CD14-positive monocyte (primary cell): Measurements from ENCODE around the gene RBPMS2. TPM values are rescaled to one million over a fixed set of nuclear protein-coding genes. Genes with fewer than 3 reads are reported as not detected.

Source experiments
- DNase-seq, 3 donors: peaks; one replicate each; pipeline ENCODE4 v3.0.0-alpha.2; 2011 to 2022
- H2AFZ ChIP-seq: 2 replicates; pipeline ENCODE4 v1.6.0; 2012; ENCODE audit warnings: mild to moderate bottlenecking, low read depth, low read length, inconsistent platforms; ENCODE audit not compliant: insufficient read depth, poor library complexity, severe bottlenecking
- H3K27ac ChIP-seq, 2 donors: 1 replicate in 1 of 2; 2 replicates in 1 of 2; pipeline ENCODE4 v1.5.1; 2012 to 2013; ENCODE audit warnings: low read length in 2 of 2, control low read depth in 1 of 2, inconsistent platforms in 1 of 2, low read depth in 1 of 2, mild to moderate bottlenecking in 1 of 2
- H3K27me3 ChIP-seq, 2 donors: one replicate each; pipeline versions ENCODE4 v1.6.0 to v1.6.1; 2011 to 2013; ENCODE audit warnings: low read length in 2 of 2; ENCODE audit not compliant: control insufficient read depth in 2 of 2, insufficient read depth in 2 of 2
- H3K36me3 ChIP-seq, 2 donors: replicated peaks in 1 of 2; 1 replicate in 1 of 2; 2 replicates in 1 of 2; pipeline versions ENCODE4 v1.5.1 to v1.6.1; 2012 to 2013; ENCODE audit warnings: low read length in 2 of 2, control low read depth in 1 of 2, inconsistent platforms in 1 of 2, mild to moderate bottlenecking in 1 of 2; ENCODE audit not compliant: insufficient read depth in 2 of 2, control insufficient read depth in 1 of 2
- H3K4me1 ChIP-seq, 2 donors: 1 replicate in 1 of 2; 2 replicates in 1 of 2; pipeline versions ENCODE4 v1.5.1 to v1.6.1; 2012 to 2013; ENCODE audit warnings: low read length in 2 of 2, control low read depth in 1 of 2, inconsistent platforms in 1 of 2, mild to moderate bottlenecking in 1 of 2, moderate library complexity in 1 of 2; ENCODE audit not compliant: insufficient read depth in 2 of 2, control insufficient read depth in 1 of 2
- H3K4me2 ChIP-seq: replicated peaks from 2 replicates; pipeline ENCODE3; 2012; ENCODE audit warnings: low read length, moderate library complexity, mild to moderate bottlenecking; ENCODE audit not compliant: poor library complexity, severe bottlenecking; ENCODE audit errors: extremely low read depth
- H3K4me3 ChIP-seq, 3 experiments: fragments of 200-600 bp in 1 of 3; sonication (generic) in 1 of 3; replicated peaks in 1 of 3; 1 replicate in 2 of 3; 2 replicates in 1 of 3; pipeline ENCODE4 v1.5.1; 2011 to 2013; ENCODE audit warnings: low read length in 3 of 3, mild to moderate bottlenecking in 3 of 3, control low read depth in 2 of 3, low read depth in 2 of 3, inconsistent platforms in 1 of 3, moderate library complexity in 1 of 3
- H3K79me2 ChIP-seq: 2 replicates; pipeline ENCODE4 v1.6.0; 2012; ENCODE audit warnings: mild to moderate bottlenecking, control low read depth, inconsistent platforms, low read length, moderate library complexity; ENCODE audit not compliant: insufficient read depth
- H3K9ac ChIP-seq: 2 replicates; pipeline ENCODE4 v1.6.0; 2017; ENCODE audit warnings: low read length, mild to moderate bottlenecking; ENCODE audit not compliant: insufficient read depth, poor library complexity, severe bottlenecking
- H3K9me3 ChIP-seq, 2 donors: replicated peaks in 1 of 2; 1 replicate in 1 of 2; 2 replicates in 1 of 2; pipeline versions ENCODE4 v1.5.1 to v1.6.1; 2012 to 2013; ENCODE audit warnings: low read length in 2 of 2, control low read depth in 1 of 2; ENCODE audit not compliant: control insufficient read depth in 1 of 2, insufficient read depth in 1 of 2
- H4K20me1 ChIP-seq: 2 replicates; pipeline ENCODE4 v1.6.0; 2012; ENCODE audit warnings: mild to moderate bottlenecking, low read length, control low read depth, moderate library complexity; ENCODE audit not compliant: insufficient read depth
- H3K27ac Mint-ChIP-seq, 7 donors: one replicate each; pipeline ENCODE4 v1.8.0; 2020; ENCODE audit warnings: mild to moderate bottlenecking in 7 of 7, mixed read lengths in 7 of 7, moderate library complexity in 6 of 7, inconsistent platforms in 2 of 7
- H3K27me3 Mint-ChIP-seq, 3 donors: one replicate each; pipeline ENCODE4 v1.8.0; 2021 to 2022; ENCODE audit warnings: low read depth in 3 of 3, mild to moderate bottlenecking in 3 of 3, mixed read lengths in 3 of 3, moderate library complexity in 3 of 3, inconsistent platforms in 1 of 3
- H3K36me3 Mint-ChIP-seq, 2 donors: one replicate each; pipeline ENCODE4 v1.8.0; 2020; ENCODE audit warnings: mixed read lengths in 2 of 2, inconsistent platforms in 1 of 2, mild to moderate bottlenecking in 1 of 2
- H3K4me1 Mint-ChIP-seq: one replicate; pipeline ENCODE4 v1.8.0; 2020; ENCODE audit warnings: mild to moderate bottlenecking, mixed read lengths
- H3K4me3 Mint-ChIP-seq, 2 donors: one replicate each; pipeline ENCODE4 v1.8.0; 2020; ENCODE audit warnings: mild to moderate bottlenecking in 2 of 2, mixed read lengths in 2 of 2, moderate library complexity in 1 of 2
- H3K9me3 Mint-ChIP-seq, 7 donors: one replicate each; pipeline ENCODE4 v1.8.0; 2020 to 2022; ENCODE audit warnings: mixed read lengths in 7 of 7, mild to moderate bottlenecking in 6 of 7, moderate library complexity in 6 of 7, inconsistent platforms in 2 of 7
- WGBS: methylation state at CpG from one replicate; pipeline ENCODE4 v1.1.5; 2013; ENCODE audit warnings: missing lambda C conversion rate; ENCODE audit not compliant: insufficient coverage; 5-methylcytosine and 5-hydroxymethylcytosine counted together
- intact Hi-C, 2 donors: fragments of 100-400 bp; cut with micrococcal nuclease; formaldehyde crosslinking; loops; one replicate each; pipeline versions ENCODE4 v1.15.0 to v1.15.1; 2023
- polyA plus RNA-seq, 3 donors: library from polyadenylated mRNA; depleted of rRNA in 1 of 3; unstranded in 2 of 3; stranded (reverse) in 1 of 3; fragments of 300-500 nt in 2 of 3; fragments of >200 nt in 1 of 3; fragmentation: Illumina TruSeq in 2 of 3; gene quantifications; 1 replicate in 2 of 3; 2 replicates in 1 of 3; pipeline ENCODE4 v1.2.3, GENCODE V29; 2012 to 2021
- TF ChIP-seq, protein P1 (sequence below): fragments of 200-600 bp; IDR thresholded peaks from one replicate; pipeline ENCODE4 v1.8.0; 2022; ENCODE audit warnings: antibody characterized with exemption, mild to moderate bottlenecking

Gene RBPMS2
- polyA plus RNA-seq, 3 donors = not detected

DNA sequence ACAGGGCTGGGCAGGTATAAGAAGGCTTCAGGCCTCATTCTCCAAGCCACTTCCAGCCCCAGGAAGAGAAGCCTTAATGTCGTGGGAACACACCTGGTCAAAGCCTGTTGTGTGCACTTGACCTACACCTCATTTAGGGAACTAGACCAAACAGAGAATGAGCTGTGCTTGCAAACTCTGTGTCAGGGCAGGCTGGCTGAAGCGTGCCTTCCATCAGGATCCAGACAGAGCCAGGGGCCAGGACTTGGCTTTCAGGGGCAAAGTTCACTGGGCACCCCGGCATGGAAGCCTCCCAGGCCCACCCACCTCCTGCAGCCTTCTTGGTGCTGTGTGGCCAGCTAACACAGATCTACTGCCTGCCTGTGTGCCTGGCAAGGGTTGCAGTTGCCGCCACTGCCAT lies 11.5 kb downstream of the RBPMS2 start:
- intact Hi-C loops = no loop called here
- no peaks in the 10 kb centered on the region for H3K4me1 ChIP-seq
- H3K4me3 Mint-ChIP-seq = no peak overlapping the region

DNA sequence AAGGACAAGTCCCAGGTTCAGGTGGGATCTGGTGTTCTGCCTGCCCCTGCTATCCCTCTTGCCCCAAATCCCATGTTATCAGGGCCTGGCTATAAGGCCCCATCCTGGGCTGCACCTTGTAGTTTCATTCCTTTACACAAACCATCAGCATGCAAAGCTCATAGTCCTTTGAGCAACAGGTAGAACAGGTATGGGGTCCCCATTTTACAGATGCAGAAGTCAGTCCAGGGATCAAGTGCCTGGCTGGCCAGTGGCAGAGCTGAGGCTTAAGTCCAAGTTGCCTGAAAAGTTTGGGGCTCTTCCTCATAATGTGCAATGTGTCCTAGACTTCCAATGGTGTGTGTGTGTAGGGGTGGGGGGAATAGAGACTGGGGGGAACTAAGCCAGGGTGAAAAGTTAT lies 11.9 kb downstream of the RBPMS2 start:
- Histone ChIP-seq H3K36me3 (no peaks in the 10 kb centered on the region), H3K4me3 (no peak overlapping the region), H3K27ac (no peak overlapping the region), H3K27me3 (no peaks in the 10 kb centered on the region), H2AFZ (no peak overlapping the region), H3K4me1 (no peaks in the 10 kb centered on the region), H3K9me3 (no peaks in the 10 kb centered on the region), H3K79me2 (no peaks in the 10 kb centered on the region), H4K20me1 (no peaks in the 10 kb centered on the region), H3K4me2 (no peak overlapping the region), H3K9ac (no peak overlapping the region)
- Mint-ChIP-seq H3K27me3 (peaks cover 0 to 3% (median 1%) of the 10 kb centered on the region in 3 donors), H3K4me1 (no peaks in the 10 kb centered on the region), H3K4me3 (no peak overlapping the region), H3K27ac (no peak overlapping the region), H3K36me3 (no peaks in the 10 kb centered on the region), H3K9me3 (peaks cover 0 to 3% (median 0%) of the 10 kb centered on the region in 7 donors)
- intact Hi-C loops = no loop called here
- TF ChIP-seq, protein P1, sequence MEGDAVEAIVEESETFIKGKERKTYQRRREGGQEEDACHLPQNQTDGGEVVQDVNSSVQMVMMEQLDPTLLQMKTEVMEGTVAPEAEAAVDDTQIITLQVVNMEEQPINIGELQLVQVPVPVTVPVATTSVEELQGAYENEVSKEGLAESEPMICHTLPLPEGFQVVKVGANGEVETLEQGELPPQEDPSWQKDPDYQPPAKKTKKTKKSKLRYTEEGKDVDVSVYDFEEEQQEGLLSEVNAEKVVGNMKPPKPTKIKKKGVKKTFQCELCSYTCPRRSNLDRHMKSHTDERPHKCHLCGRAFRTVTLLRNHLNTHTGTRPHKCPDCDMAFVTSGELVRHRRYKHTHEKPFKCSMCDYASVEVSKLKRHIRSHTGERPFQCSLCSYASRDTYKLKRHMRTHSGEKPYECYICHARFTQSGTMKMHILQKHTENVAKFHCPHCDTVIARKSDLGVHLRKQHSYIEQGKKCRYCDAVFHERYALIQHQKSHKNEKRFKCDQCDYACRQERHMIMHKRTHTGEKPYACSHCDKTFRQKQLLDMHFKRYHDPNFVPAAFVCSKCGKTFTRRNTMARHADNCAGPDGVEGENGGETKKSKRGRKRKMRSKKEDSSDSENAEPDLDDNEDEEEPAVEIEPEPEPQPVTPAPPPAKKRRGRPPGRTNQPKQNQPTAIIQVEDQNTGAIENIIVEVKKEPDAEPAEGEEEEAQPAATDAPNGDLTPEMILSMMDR = no peak
- DNase-seq = no peak

More for the DNA sequence above, 11.5 kb downstream of the RBPMS2 start:
- H3K36me3 ChIP-seq = no peaks in the 10 kb centered on the region
- H3K27me3 Mint-ChIP-seq = peaks cover 1 to 3% (median 2%) of the 10 kb centered on the region in 3 donors
- no peaks in the 10 kb centered on the region for H4K20me1 ChIP-seq
- H3K27ac ChIP-seq = no peak overlapping the region
- no peak overlapping the region for H3K9ac ChIP-seq
- no peaks in the 10 kb centered on the region for H3K4me1 Mint-ChIP-seq
- 89% methylated on average over 4 of the region's 4 CpGs for WGBS
- H3K9me3 ChIP-seq = no peaks in the 10 kb centered on the region
- H3K27ac Mint-ChIP-seq = no peak overlapping the region
- TF ChIP-seq, protein P1 = no peak
- H3K4me2 ChIP-seq = no peak overlapping the region
- no peak overlapping the region for H2AFZ ChIP-seq
- H3K36me3 Mint-ChIP-seq = no peaks in the 10 kb centered on the region
- no peaks in the 10 kb centered on the region for H3K27me3 ChIP-seq
- no peak for DNase-seq
- H3K79me2 ChIP-seq = no peaks in the 10 kb centered on the region
- H3K9me3 Mint-ChIP-seq = peaks cover 0 to 3% (median 0%) of the 10 kb centered on the region in 7 donors
- H3K4me3 ChIP-seq = no peak overlapping the region
